Large intestine (tissue), 12 donors: ENCODE measurements around the gene SELP. TPM values are rescaled to one million over a fixed set of nuclear protein-coding genes. Genes with fewer than 3 reads are reported as not detected.
"Not testable (repeated sequence)": the region's sequence is repeated elsewhere in the genome, so short reads cannot be mapped to it uniquely, and the experiment has no call there.

ENCODE experiments used
- DNase-seq, 2 donors: peaks; one replicate each; pipeline versions ENCODE4 v3.0.0 to v3.0.0-alpha.2; 2013
- H3K27ac ChIP-seq: one replicate; pipeline ENCODE4 v1.5.1; 2013; ENCODE audit warnings: low read length
- H3K27me3 ChIP-seq: 2 replicates; pipeline ENCODE4 v1.6.1; 2013; ENCODE audit warnings: low read length; ENCODE audit not compliant: control insufficient read depth, insufficient read depth
- H3K36me3 ChIP-seq: 2 replicates; pipeline ENCODE4 v1.6.1; 2013; ENCODE audit warnings: low read length; ENCODE audit not compliant: control insufficient read depth, insufficient read depth
- H3K4me1 ChIP-seq: one replicate; pipeline ENCODE4 v1.6.1; 2013; ENCODE audit warnings: low read length; ENCODE audit not compliant: control insufficient read depth, insufficient read depth
- H3K4me3 ChIP-seq: one replicate; pipeline ENCODE4 v1.5.1; 2013; ENCODE audit warnings: low read length
- H3K9me3 ChIP-seq: one replicate; pipeline ENCODE4 v1.6.1; 2013; ENCODE audit warnings: mild to moderate bottlenecking, low read depth, low read length, moderate library complexity; ENCODE audit not compliant: control insufficient read depth
- WGBS: methylation state at CpG from one replicate; pipeline ENCODE4 v1.1.5; 2013; ENCODE audit warnings: low lambda C conversion rate; ENCODE audit not compliant: insufficient coverage; 5-methylcytosine and 5-hydroxymethylcytosine counted together
- long read RNA-seq, 11 donors: transcript quantifications; one replicate each; lab custom pipeline, GENCODE V29; 2026
- polyA plus RNA-seq: library from polyadenylated mRNA; unstranded; fragments of 120-200 nt; gene quantifications from one replicate; pipeline ENCODE4 v1.2.1, GENCODE V29; 2013

SELP gene
- polyA plus RNA-seq = 1.8 TPM
- long read RNA-seq, donor 1 = 0 reads
- long read RNA-seq, donor 2 = 0 reads
- long read RNA-seq, donor 3 = 0 reads
- long read RNA-seq, donor 4 = 0 reads
- long read RNA-seq, donor 5 = 0 reads
- long read RNA-seq, donor 6 = 0 reads
- long read RNA-seq, donor 7 = 0 reads
- long read RNA-seq, donor 8 = 0 reads
- long read RNA-seq, donor 9 = 0 reads
- long read RNA-seq, donor 10 = 0 reads
- long read RNA-seq, donor 11 = 0 reads

DNA sequence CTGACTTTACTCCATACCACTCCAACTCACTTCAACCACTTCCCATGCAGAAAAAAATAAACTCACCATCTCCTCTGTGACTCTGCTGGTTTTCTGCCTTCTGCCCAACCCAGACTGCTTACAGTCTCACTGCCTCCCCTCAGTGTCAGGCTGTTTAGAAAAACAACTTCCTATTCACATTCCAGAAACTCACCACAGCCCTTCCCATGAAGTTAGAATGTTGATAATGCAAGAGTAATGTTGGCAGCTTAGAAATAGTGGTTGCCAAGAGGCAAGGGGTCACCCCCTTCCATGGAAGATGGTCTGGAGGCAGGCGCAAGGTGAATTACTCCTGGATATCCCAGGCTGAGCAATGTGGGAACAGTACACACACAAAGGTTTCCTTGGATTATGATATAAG is at the start of gene SELP:
TSS of gene SELP (minus strand) at position 119 of the 400 bp plus-strand sequence. CDS start at position 69, 50 bp downstream.
- DNase-seq = no peak
- Histone ChIP-seq H3K36me3 (no peaks in the 10 kb centered on the region), H3K27ac (no peak within 1 kb of the TSS), H3K4me3 (no peak within 1 kb of the TSS), H3K9me3 (peaks cover 16% of the 10 kb centered on the region), H3K27me3 (no peaks in the 10 kb centered on the region), H3K4me1 (no peaks in the 10 kb centered on the region)
- WGBS = no CpG with 5 or more reads among the region's 1 CpG

DNA sequence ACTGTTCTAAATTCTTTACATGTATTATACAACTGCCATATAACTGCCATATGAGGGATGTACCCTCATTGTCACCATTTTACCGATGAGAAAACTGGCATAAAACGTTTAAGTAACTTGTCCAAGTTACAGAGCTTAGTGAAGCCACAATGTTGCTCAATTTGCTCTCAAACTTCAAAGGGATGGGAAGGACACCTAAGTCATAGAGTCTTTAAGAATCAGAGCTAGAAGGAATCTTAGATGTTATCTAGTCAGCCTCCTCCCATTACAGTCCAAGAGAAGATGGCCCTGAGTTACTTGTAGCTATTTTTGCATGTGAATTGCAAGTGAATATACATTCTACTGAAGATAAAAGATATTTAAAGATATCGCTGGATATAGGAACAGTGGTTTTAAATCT is 49.8 kb upstream of the SELP start:
- 100% methylated on average over 1 of the region's 3 CpGs for WGBS
- Histone ChIP-seq H3K27me3 (peaks cover 3% of the 10 kb centered on the region), H3K27ac (no peak overlapping the region), H3K4me1 (no peaks in the 10 kb centered on the region), H3K4me3 (no peak overlapping the region), H3K9me3 (no peaks in the 10 kb centered on the region), H3K36me3 (no peaks in the 10 kb centered on the region)
- DNase-seq = no peak

DNA sequence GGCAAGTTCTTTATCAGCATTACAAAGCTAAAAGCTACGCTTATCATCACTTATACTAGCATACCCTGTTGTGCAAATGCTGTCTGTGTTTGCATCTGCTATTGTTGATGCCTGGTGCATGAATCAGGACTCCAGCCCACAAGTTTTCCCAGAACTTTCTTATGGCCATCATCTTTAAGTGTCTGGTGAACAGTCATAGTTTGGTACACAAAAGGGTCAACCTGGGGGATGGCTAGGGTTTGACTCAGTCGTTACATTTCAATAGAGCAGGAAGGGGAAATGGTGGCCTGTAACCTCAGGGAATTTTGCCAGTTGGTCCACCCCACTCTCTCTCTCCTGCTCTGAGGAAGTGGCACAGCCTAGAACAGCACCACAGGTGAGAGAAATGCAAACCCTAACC is 46.1 kb upstream of the SELP start:
- Histone ChIP-seq H3K9me3 (no peaks in the 10 kb centered on the region), H3K4me3 (no peak overlapping the region), H3K27me3 (no peaks in the 10 kb centered on the region), H3K36me3 (no peaks in the 10 kb centered on the region), H3K4me1 (no peaks in the 10 kb centered on the region), H3K27ac (no peak overlapping the region)
- DNase-seq = no peak
- no CpG with 5 or more reads among the region's 2 CpGs for WGBS

DNA sequence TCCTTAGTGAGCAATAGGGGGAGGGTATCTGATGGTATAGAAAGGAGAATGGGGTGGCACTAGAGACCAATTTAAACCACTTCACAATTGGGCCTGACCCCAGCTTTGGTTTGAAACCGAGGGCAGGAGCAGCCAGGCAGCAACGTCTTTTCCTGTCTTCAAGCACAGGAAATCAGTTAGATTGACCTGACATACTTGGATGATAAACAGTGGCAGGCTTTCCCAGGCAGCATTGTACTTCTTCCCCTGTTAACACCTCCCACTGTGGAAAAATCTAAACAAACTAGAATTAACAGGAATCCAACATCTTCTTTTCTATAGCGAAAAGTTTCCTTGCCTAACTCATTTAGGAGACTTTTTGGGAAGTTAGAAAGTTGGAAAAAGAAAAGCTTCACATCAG is 40.9 kb upstream of the SELP start:
- no peaks in the 10 kb centered on the region for H3K9me3 ChIP-seq
- no peaks in the 10 kb centered on the region for H3K27me3 ChIP-seq
- H3K4me3 ChIP-seq = no peak overlapping the region
- H3K27ac ChIP-seq = no peak overlapping the region
- DNase-seq = no peak
- no peaks in the 10 kb centered on the region for H3K4me1 ChIP-seq
- 60% methylated on average over 1 of the region's 3 CpGs for WGBS
- H3K36me3 ChIP-seq = no peaks in the 10 kb centered on the region

DNA sequence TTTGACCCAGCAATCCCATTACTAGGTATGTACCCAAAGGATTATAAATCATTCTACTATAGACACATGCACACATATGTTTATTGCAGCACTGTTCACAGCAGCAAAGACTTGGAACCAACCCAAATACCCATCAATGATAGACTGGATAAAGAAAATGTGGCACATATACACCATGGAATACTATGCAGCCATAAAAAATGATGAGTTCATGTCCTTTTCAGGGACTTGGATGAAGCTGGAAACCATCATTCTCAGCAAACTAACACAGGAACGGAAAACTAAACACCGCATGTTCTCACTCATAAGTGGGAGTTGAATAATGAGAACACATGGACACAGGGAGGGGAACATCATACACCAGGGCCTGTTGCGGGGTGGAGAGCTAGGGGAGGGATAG is 40.3 kb upstream of the SELP start:
- no CpG with 5 or more reads among the region's 3 CpGs for WGBS

DNA sequence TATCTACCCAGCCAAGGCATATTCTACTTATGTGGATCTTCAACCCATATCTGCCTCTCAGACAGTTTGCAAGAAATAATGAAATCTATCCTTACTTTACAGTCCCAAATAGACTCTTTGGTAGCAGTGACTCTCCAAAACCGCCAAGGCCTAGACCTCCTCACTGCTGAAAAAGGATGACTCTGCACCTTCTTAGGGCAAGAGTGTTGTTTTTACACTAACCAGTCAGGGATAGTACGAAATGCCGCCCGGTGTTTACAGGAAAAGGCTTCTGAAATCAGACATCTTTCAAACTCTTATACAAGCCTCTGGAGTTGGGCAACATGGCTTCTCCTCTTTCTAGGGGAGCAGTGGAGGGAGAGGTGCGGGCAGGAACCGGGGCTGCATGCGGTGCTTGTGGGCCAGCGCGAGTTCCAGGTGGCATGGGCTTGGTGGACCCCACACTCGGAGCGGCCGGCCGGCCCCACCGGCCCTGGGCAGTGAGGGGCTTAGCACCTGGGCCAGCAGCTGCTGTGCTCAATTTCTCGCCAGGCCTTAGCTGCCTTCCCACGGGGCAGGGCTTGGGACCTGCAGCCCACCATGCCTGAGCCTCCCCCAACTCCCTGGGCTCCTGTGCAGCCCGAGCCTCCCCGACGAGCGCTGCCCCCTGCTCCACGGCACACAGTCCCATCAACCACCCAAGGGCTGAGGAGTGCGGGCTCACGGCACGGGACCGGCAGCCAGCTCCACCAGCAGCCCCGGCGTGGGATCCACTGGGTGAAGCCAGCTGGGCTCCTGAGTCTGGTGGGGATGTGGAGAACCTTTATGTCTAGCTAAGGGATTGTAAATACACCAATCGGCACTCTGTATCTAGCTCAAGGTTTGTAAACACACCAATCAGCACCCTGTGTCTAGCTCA is 38.0 kb upstream of the SELP start:
- WGBS = no CpG with 5 or more reads among the region's 28 CpGs
- not testable (repeated sequence) for H3K36me3 ChIP-seq, DNase-seq, H3K9me3 ChIP-seq, H3K27ac ChIP-seq, H3K4me1 ChIP-seq, H3K4me3 ChIP-seq, H3K27me3 ChIP-seq

More for the DNA sequence above, 40.3 kb upstream of the SELP start:
- H3K27me3 ChIP-seq, H3K4me1 ChIP-seq, H3K9me3 ChIP-seq, H3K4me3 ChIP-seq, H3K36me3 ChIP-seq, DNase-seq, H3K27ac ChIP-seq: not testable (repeated sequence)

DNA sequence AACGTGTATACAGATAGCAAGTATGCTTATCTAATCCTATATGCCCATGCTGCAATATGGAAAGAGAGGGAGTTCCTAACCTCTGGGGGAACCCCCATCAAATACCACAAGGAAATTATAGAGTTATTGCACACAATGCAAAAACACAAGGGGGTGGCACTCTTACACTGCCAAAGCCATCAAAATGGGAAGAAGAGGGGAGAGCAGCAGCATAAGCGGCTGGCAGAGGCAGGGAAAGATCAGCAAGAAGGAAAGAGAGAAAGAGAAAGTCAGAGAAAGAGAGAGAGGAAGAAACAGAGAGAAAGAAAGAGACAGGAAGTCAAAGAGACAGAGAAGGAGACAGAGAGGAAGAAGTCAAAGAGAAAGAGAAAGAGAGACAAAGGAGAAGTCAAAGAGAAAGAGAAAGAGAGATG is 37.3 kb upstream of the SELP start:
- H3K27me3 ChIP-seq, DNase-seq, H3K9me3 ChIP-seq, H3K4me3 ChIP-seq, H3K36me3 ChIP-seq, H3K4me1 ChIP-seq, H3K27ac ChIP-seq: not testable (repeated sequence)
- 80% methylated on average over 1 of the region's 2 CpGs for WGBS

DNA sequence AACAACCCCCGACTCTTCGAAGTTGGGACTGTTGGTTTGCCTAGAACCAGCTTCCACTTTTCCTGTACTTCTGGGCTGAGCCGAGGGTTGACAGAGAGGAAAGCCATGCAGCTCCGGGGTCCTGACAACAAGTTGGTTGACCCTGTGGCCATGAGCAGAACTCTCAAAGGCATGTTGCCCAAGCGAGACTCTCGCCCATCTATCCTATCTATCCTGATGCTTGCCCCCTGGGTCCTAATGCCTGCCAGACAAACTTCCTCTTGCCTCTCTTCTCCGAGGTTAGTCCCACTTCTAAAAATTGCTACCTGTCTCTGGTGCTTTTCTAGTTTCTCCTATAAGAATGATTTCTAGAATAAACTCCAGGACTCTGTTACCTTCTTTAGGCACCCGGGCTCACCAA is 32.8 kb upstream of the SELP start:
- H3K4me1 ChIP-seq, H3K36me3 ChIP-seq, DNase-seq, H3K27ac ChIP-seq, H3K4me3 ChIP-seq, H3K9me3 ChIP-seq, H3K27me3 ChIP-seq: not testable (repeated sequence)
- WGBS = no CpG with 5 or more reads among the region's 8 CpGs

DNA sequence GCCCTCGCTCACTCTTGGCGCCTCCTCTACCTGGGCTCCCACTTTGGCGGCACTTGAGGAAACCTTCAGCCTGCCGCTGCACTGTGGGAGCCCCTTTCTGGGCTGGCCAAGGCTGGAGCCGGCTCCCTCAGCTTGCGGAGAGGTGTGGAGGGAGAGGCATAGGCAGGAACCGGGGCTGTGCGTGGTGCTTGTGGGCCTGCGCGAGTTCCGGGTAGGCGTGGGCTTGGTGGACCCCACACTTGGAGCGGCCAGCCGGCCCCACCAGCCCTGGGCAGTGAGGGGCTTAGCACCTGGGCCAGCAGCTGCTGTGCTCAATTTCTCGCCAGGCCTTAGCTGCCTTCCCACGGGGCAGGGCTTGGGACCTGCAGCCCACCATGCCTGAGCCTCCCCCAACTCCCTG is 31.1 kb upstream of the SELP start:
- H3K9me3 ChIP-seq, DNase-seq, H3K4me1 ChIP-seq, H3K4me3 ChIP-seq, H3K36me3 ChIP-seq, H3K27me3 ChIP-seq, H3K27ac ChIP-seq: not testable (repeated sequence)
- WGBS = no CpG with 5 or more reads among the region's 16 CpGs

DNA sequence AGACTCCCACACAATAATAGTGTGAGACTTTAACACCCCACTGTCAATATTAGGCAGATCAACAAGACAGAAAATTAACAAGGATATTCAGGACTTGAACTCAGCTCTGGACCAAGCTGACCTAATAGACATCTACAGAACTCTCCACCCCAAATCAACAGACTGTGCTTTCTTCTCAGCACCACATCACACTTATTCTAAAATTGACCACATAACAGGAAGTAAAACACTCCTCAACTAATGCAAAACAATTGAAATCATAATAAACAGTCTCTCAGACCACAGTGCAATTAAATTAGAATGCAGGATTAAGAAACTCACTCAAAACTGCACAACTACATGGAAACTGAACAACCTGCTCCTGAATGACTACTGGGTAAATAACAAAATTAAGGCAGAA is 28.9 kb upstream of the SELP start:
- H3K4me1 ChIP-seq, H3K36me3 ChIP-seq, H3K9me3 ChIP-seq, H3K27ac ChIP-seq, DNase-seq, H3K4me3 ChIP-seq, H3K27me3 ChIP-seq: not testable (repeated sequence)

DNA sequence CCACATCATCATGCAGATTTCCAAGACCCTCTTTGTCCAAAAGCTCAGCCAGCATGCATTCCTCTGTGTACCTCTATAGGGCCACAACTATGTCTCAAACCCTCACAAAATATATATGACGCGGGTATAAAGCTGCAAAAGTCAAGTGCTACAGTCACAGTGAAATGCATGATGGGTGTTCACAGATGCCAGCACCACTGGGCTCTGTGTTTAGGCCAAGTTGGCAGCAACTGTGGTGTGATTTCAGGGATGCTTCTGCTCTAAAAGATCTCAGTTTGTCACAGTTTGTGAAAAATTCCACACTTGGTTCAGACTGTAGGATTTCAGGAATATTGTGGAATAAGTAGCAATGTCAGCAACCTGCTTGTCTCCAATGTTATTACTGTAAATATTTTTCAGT is 23.9 kb upstream of the SELP start:
- no CpG with 5 or more reads among the region's 2 CpGs for WGBS

More for the DNA sequence above, 23.9 kb upstream of the SELP start:
- H3K27me3 ChIP-seq = peaks cover 6% of the 10 kb centered on the region
- H3K36me3 ChIP-seq = no peaks in the 10 kb centered on the region
- H3K4me3 ChIP-seq = no peak overlapping the region
- DNase-seq = no peak
- no peaks in the 10 kb centered on the region for H3K4me1 ChIP-seq
- H3K27ac ChIP-seq = no peak overlapping the region
- no peaks in the 10 kb centered on the region for H3K9me3 ChIP-seq
